NCI-H2196 (cell line): ENCODE measurements around the gene DAAM2.

Experiments
- DNase-seq: peaks from one replicate; lab custom pipeline; 2025; ENCODE audit not compliant: unreplicated experiment; lab: John Stamatoyannopoulos, UW

DAAM2 gene

DNA sequence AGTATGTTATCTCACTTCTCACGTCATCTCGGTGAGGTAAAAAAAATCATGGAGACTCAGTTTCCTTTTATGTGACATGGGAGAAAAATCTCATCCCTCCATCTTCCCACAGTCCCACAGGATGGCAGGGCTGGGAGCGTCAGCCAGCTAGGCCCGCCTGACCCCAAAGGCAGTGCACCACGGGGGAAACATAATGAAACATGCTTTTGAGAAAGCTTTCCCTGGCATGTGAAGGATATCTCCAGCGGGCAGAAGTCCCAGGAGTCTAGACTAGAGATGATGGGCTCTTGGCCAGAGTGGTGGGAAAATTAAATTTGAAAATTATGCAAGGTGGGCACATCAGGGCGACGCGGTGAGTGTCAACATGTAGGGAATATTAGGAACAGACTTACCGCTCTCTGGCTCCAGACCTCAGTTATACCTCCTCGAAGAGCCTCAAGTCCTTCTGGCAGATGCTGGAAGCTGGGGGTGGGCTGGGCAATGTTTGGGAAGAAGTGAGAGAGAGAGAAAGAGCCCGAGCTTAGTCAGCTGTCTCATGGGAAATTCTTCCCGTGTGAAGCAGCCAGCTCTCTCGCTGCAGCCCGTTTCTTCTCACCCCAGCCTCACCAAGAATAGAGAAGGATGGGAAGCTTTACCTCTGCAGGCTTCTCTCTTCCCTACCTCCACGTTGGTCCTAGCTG, 89.8 kb downstream of the DAAM2 start:
- DNase-seq: no peak

DNA sequence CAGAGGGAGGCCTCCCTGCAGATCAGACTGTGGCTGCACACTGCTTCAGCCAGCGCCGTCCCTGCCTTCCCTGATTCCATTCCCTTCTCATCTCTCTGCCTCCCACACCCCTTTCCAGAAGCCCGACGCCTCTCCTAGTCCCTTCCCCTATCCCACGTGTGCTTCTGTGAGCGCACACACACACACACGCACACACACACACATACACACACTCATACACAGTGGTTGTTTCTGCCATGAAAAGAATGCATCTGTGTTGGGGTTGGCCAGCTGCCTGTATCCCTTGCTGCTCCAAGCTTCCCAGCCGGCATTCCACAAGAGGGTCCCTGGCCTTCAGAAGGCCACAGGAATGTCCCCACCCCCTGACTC, 90.3 kb downstream of the DAAM2 start:
- DNase-seq: no peak

DNA sequence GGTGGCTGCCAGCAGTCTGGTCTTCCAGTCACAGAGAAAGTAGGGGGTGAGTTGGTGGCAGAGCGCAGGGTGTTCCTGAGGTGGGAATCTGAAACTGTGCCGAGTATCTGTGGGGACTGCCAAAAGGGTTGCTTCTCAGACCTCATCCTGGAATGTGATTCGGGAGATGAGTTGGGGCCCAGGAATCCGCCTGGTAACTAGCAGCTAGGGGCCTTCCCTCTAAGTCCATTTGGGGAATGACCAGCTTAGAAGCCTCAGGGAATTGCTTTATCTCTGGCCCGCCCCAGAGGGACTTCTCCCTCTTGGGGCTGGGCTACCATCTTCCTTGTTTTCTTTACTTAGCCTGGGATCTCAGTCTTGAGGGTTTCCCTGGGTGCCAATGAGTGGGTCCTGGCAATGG, 92.5 kb downstream of the DAAM2 start:
- DNase-seq: no peak

DNA sequence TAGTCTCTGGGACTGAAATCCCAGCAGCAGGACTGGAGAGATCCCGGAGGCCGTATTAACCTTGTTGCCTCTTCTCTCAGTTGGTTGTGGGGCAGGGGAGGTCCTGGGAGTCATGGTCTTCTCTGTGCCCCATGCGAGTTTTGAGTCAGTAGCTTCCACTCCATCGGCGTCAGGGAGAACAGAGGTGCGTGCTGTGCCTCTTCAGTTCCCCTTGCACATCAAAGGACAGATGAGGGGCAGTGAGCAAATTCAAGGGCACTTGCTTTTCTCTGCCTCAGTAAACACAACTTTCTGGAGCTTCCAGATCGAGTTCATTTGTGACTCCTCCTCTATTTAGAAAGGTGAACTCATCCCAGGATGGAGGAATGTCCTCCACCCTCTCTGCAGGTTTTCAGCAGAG, 93.5 kb downstream of the DAAM2 start:
- DNase-seq: no peak

DNA sequence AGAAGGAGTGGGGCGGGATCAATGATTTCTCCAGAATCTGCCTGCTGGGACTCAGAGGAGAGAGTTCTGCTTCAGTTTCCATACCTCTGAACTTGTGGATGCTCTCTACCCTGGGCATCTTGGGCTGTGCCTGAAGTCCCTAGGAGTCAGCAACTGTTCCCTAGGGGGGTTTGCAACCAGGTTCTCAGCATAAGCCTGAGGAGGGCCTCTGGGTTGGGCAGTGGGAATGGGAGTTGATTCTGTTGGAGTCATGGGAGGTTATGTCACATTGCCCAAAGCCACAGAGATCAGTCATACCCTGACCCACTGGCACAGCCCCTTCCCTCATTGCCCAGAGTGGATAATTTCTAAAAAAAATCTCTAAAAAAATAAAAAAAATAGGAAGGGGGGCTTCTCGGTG, 94.7 kb downstream of the DAAM2 start:
- DNase-seq: no peak

DNA sequence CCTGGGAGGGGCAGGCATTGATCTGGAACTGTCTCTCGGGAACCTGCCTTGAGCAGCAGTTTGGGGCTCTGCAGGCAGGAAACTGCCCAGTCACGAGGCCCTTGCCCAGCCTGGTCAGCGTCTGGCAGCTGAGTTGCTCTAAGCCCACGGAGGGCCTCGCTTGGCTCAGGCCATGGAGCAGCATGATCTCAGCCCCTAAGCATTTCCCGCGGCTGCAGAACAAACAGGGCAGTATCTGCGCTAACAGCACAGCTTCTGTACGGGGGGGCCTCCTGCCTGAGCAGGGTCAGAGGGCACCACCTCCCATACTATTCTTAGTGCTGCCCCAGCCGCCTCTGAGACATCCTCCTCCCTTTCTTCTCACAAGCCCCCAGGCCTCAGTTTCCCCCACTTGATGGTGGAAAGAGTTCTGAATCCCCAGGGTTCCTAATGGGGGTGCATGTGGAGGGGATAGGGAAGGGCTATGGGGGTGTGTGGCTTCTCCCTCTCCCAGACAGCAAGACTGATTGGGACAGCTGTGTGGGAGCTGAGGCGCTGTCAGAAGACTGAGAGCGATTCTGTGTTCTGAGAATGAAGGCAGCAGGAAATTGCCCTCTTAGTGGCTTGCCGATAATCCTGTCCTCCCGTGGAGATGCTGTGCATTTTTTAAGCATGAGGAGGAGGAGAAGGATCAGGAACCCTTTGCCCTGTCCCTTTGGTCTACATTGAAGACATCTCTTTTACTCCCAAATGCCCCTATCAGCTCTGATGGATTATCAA, 95.7 kb downstream of the DAAM2 start:
- no peak for DNase-seq

DNA sequence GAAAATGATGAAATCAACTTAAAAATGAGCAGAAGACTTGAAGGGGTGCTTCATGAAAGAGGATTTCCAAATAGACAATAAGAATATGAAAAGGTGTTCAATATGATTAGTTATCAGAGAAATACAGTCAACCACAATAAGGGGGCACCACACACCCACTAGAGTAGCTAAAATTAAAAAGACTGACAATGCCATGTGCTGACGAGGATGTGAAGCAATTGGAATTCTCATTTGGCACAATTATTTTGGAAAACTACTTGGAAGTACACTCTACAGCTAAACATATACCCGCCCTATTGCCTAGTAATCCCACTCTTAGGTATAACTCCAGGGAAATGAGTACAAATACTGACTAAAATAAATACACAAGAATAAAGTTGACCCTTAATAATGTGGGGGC, 97.1 kb downstream of the DAAM2 start:
- DNase-seq: no peak

DNA sequence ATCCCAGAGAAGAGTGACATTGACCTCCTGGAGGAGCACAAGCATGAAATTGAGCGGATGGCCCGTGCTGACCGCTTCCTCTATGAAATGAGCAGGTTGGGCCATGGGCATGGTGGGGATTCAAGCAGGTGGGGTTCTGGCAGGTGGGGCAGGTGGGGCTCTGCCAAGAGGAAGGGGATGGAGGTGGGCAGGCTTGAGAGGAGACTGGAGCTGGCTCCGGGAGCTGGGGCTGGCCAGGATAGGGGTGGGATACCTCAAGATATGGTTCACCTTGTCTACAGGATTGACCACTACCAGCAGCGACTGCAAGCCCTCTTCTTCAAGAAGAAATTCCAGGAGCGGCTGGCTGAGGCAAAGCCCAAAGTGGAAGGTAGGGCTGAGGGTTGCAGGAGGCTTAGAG, 99.2 kb downstream of the DAAM2 start:
- DNase-seq: no peak

DNA sequence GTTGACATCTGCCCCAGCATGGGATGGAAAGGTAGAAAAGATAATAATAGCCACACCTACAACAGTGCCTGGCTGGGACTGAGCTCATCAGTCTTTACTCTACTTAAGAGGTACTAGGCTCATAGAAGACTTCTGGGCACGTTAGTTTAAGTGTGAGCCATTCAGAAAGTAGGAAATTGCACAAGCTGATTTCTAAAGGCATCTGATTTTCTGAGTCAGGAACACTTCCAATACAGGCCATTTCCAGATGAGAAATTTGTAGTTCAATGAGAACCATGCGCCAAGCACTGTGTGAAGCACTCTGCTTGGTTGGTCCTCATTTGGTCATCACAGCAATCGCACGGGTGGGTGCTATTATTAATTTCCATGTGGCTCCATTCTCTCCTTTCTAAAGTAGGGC, 99.8 kb downstream of the DAAM2 start:
- DNase-seq: no peak

DNA sequence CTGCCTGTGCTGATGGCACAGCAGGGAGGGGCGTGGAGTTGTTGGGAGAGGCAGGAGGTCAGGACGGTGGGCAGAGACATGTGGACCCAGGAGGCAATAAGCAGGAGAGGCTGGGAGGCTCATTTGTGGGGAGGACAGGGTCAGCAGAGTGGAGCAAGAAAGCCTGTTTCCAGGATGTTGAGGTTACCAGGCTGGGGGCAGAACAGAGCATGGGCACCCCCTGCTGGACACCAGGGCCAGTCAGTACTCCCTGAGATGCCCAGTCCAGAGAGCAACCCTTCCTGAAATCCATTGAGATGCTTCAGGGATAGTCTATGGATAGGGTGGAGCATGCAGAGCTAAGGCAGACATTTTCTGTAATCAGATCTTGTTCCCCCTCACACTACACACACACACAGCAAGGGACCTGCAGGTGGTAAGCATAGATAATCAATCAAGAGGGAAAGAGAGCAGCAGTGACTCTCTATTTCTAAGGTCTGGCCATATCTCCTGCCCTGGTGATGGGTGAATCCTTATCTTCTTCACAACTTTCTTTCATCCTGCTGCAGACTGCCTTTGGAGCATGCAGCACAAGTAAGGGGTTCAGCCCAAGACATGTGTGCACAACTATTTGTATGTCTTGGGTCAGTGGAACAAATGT, 100.4 kb downstream of the DAAM2 start:
- peak; percentile 17 for DNase-seq

DNA sequence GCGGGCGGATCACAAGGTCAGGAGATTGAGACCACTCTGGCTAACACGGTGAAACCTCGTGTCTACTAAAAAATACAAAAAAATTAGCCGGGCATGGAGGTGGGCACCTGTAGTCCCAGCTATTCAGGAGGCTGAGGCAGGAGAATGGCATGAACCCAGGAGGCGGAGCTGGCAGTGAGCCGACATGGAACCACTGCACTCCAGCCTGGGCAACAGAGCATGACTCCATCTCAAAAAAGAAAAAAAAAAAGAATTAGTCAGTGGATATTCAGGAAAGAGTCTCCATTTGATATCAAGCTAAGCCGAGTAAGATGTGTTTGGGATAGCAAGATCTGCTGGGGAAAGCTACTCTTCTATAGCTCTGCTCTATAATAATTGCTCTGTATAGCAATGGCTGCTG, 101.1 kb downstream of the DAAM2 start:
- DNase-seq: no peak

DNA sequence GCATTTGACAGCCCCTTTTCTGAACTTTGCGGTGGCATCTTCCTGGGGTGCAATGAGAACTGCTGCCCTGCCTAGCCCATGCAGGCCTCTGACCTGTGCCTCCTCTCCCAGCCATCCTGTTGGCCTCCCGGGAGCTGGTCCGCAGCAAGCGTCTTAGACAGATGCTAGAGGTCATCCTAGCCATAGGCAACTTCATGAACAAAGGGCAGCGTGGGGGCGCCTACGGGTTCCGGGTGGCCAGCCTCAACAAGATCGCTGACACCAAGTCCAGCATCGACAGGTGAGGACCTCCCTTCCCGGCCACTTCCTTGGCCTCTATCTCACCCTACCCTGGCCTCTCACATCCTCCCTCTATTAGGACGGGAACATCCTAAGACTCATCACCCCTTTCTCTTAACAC, 104.5 kb downstream of the DAAM2 start:
- no peak for DNase-seq

DNA sequence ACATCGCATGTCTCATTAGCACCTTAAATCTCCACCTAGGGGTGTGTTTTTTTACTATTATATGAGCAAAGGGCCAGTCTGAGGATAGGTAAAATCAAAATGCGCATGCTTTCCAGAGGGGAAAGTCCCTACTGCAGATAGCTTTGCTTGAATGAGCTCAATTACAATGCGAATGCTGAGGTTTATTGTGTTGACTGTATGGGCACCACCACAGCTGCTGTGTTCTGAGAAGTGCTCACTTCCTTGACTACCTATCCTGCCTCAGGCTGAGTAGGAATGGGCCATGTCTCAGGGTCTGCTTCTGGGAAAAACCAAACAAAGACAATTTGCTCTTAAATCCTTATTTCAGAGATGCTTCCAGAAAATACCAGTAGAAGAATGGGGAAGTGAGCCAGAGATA, 105.5 kb downstream of the DAAM2 start:
- DNase-seq: no peak

DNA sequence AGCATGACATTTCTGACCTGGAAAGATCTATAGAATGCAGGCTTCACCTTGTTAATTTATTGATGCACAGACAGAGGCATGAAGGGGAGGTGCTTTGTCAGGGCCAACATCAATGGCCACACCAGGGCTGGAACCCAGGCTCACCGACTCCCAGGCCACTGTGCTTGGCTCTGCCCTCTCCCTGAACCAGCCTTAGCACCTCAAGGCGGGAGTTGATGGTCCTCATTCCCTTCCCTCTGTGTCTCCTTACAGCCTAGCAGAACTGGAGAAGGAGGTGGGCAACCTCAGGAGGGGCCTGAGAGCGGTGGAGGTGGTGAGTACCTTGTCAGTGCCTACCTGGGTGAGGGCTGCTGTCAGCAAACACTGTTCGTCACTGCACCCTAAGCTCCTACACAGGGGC, 106.4 kb downstream of the DAAM2 start:
- no peak for DNase-seq

DNA sequence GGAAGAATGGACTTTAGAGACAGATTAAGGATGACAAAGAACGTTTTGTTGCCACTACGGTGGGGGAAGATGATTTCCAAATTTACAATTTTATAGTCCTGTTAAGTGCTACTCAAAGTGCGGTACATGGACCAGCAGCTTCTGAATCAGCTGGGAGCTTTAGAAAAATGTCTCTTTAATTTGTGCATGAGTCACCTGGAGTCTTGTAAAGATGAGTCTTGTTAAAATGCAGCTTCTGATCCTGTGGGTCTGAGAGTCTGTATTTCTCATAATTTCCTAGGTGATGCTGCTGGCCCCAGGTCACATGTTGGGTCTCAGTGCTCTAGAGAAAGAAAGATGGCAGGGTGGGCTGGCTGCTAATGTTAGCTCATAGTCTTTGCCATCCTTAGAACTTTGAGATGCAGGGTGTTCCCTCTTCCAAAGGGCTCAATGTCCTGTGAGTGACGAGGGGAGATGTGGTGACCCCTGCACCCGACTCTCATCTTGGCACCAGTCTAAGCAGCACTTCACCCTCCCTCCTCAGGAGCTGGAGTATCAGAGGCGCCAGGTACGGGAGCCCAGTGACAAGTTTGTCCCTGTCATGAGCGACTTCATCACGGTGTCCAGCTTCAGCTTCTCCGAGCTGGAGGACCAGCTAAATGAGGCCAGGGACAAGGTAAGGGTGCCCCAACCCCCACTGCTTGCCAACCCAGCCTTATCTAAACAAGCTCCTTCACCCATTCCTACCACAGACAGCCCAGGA, 107.5 kb downstream of the DAAM2 start:
- no peak for DNase-seq

DNA sequence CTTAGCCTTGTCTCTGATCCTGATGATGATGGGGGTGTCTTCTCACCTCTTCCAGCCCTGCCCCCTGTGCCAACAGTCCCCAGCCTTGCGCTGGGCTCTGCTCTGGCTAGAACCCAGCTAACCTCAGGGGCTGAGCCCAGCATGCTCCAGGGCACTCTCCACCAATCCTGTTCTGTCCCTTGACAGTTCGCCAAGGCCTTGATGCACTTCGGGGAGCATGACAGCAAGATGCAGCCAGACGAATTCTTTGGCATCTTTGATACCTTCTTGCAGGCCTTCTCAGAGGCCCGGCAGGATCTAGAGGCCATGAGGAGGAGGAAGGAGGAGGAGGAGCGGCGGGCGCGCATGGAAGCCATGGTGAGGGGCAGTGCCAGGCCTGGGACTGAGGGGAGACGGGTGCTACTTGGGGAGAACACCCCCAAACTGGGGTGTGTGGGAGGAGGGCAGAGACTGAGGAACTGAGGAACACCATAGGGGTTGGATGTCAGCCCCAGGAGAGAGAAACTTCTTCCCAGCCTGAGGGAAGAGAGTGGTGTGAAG, 109.0 kb downstream of the DAAM2 start:
- DNase-seq: no peak

DNA sequence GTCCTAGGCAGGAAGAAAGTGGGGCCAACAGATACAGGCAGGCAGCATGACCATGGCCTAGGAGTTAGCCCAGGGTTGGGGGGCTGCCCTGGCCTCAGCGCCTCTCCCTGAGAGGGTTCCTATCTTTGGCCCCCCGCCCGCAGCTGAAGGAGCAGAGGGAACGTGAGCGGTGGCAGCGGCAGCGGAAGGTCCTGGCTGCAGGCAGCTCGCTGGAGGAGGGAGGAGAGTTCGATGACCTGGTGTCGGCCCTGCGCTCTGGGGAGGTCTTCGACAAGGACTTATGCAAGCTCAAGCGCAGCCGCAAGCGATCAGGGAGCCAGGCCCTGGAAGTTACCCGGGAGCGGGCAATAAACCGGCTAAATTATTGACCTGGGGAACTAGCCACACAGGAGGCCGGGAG, 109.5 kb downstream of the DAAM2 start:
- no peak for DNase-seq

DNA sequence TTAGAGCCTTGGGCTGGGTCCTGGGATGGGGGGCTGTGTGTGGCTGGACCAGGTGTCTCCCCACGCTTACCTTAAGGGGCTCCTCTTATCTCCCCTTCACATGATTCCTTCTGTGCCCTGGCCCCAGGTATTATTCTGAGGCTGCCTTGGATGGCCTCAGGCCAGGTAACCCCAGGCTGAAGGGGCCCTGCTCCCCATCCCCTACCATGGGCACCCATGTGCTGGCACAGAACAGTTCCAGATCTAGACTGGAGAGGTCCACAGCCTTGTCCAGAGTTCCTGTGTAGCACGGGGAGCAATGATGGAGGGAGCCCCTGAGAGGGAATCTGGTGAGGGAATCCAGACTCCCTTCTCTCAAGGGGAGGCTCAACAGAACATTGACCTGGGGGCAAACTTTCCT, 110.0 kb downstream of the DAAM2 start:
- no peak for DNase-seq

DNA sequence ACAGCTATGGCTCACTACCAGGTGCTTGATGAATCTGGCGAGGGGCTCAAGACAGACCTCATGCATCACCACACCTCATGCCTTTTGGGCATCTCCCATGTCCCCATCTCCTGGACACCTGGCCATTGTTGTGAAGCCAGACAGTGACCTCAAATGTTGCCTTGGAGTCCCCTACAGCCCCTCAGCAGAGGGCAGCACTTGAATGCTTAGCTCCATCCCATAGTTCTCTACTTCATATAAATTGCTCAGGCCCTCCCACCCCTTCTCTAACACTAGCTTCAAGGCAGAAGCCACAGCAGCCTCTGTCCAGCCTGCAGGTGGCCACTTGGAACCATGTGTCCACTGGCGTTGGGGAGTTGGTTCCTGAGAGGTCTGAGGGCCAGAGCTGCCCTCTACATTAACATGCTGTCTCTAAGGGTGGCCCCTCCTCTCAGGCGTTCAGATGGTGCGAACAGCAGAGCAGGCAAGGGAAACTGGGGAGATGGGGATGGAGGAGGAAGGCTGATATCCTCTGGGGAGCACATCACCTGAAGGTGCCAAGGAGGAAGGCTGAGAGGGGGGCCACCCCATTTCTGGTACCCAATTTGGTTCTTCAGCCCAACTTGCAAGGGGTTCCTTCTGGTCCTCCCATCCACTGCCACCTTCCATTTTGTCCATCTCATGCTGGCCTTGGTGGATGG, 110.8 kb downstream of the DAAM2 start:
- no peak for DNase-seq

DNA sequence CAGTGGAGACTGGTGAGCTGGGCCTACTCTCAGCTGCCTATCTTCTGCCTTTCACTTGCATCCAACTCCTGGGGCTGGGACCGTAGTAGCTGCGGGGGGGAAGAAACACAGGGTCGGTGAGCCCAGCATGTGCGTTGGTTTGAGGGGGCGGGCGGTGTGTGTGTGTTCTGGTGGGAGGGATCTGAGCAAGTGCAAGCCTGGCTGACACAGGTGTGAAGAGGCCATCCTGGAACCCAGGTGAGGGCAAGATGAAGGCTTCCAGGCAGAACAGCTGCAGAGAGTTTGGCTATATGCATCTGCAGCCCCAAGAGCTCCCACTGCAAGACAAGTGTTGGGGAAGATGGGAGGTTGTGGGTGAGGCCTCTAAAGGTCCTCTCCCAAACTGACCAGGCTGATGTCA, 111.5 kb downstream of the DAAM2 start:
- no peak for DNase-seq
